DND-41 (cell line): ENCODE results near the gene BRINP1.

ENCODE experiments used
- ATAC-seq: fragments of 200-7000 bp; cut with Tn5 transposase; 3 replicates; pipeline ENCODE4 v1.9.1; 2021; ENCODE audit warnings: low read depth; ENCODE audit not compliant: insufficient read depth
- DNase-seq: peaks from one replicate; pipeline ENCODE4 v3.0.0-alpha.2; 2020
- H2AFZ ChIP-seq: 2 replicates; pipeline ENCODE4 v1.6.0; 2012; ENCODE audit warnings: low read depth, low read length
- H3K27ac ChIP-seq: 2 replicates; pipeline ENCODE4 v1.5.1; 2012; ENCODE audit warnings: low read length, inconsistent platforms
- H3K27me3 ChIP-seq: fragments of 200-600 bp; sonication (generic); 2 replicates; pipeline ENCODE4 v1.6.0; 2012; ENCODE audit warnings: low read length, mild to moderate bottlenecking, inconsistent platforms; ENCODE audit not compliant: insufficient read depth, poor library complexity
- H3K36me3 ChIP-seq: 2 replicates; pipeline ENCODE4 v1.5.1; 2012; ENCODE audit warnings: low read length, inconsistent platforms; ENCODE audit not compliant: insufficient read depth
- H3K4me1 ChIP-seq: 2 replicates; pipeline ENCODE4 v1.5.1; 2012; ENCODE audit warnings: mild to moderate bottlenecking, low read length; ENCODE audit not compliant: insufficient read depth
- H3K4me2 ChIP-seq: 2 replicates; pipeline ENCODE4 v1.6.0; 2012; ENCODE audit warnings: mild to moderate bottlenecking, moderate library complexity, low read length, inconsistent platforms; ENCODE audit not compliant: insufficient read depth
- H3K4me3 ChIP-seq, 2 experiments: fragments of 200-600 bp in 1 of 2; shearing (Covaris generic) in 1 of 2; 2 replicates each; pipeline ENCODE4 v1.5.1; 2012 to 2016; ENCODE audit warnings: inconsistent platforms in 2 of 2, low read length in 2 of 2, mild to moderate bottlenecking in 2 of 2, low read depth in 1 of 2, moderate library complexity in 1 of 2
- H3K79me2 ChIP-seq: 2 replicates; pipeline ENCODE4 v1.6.0; 2012; ENCODE audit warnings: low read length, inconsistent platforms; ENCODE audit not compliant: insufficient read depth
- H3K9ac ChIP-seq: 2 replicates; pipeline ENCODE4 v1.6.0; 2012; ENCODE audit warnings: low read depth, mild to moderate bottlenecking, inconsistent platforms, low read length, moderate library complexity
- H3K9me3 ChIP-seq: 2 replicates; pipeline ENCODE4 v1.5.1; 2012; ENCODE audit warnings: low read length, moderate library complexity, mild to moderate bottlenecking, inconsistent platforms; ENCODE audit not compliant: insufficient read depth, severe bottlenecking
- H4K20me1 ChIP-seq: 2 replicates; pipeline ENCODE4 v1.6.0; 2012; ENCODE audit warnings: low read length; ENCODE audit not compliant: insufficient read depth
- EZH2 ChIP-seq: IDR thresholded peaks from 3 replicates; pipeline ENCODE4 v1.6.1; 2012; ENCODE audit warnings: borderline replicate concordance, low read depth, mild to moderate bottlenecking, moderate library complexity, low read length, inconsistent platforms; ENCODE audit not compliant: severe bottlenecking
- TF ChIP-seq, protein P1 (sequence below): IDR thresholded peaks from 2 replicates; pipeline ENCODE4 v1.5.1; 2012; ENCODE audit warnings: borderline replicate concordance, low read length, moderate library complexity, mild to moderate bottlenecking; ENCODE audit not compliant: poor library complexity, severe bottlenecking; ENCODE audit errors: extremely low read depth

Gene BRINP1

GRCh38 chr9:119215651-119216050, 153.6 kb downstream of the BRINP1 start:
- no peak for ATAC-seq
- H3K4me2 ChIP-seq, result no peak overlapping the region
- no peak overlapping the region for H2AFZ ChIP-seq
- no peaks in the 10 kb centered on the region for H3K27me3 ChIP-seq
- TF ChIP-seq, protein P1, sequence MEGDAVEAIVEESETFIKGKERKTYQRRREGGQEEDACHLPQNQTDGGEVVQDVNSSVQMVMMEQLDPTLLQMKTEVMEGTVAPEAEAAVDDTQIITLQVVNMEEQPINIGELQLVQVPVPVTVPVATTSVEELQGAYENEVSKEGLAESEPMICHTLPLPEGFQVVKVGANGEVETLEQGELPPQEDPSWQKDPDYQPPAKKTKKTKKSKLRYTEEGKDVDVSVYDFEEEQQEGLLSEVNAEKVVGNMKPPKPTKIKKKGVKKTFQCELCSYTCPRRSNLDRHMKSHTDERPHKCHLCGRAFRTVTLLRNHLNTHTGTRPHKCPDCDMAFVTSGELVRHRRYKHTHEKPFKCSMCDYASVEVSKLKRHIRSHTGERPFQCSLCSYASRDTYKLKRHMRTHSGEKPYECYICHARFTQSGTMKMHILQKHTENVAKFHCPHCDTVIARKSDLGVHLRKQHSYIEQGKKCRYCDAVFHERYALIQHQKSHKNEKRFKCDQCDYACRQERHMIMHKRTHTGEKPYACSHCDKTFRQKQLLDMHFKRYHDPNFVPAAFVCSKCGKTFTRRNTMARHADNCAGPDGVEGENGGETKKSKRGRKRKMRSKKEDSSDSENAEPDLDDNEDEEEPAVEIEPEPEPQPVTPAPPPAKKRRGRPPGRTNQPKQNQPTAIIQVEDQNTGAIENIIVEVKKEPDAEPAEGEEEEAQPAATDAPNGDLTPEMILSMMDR, result no peak
- no peak for TF ChIP-seq EZH2
- H3K79me2 ChIP-seq, result no peaks in the 10 kb centered on the region
- H4K20me1 ChIP-seq, result no peaks in the 10 kb centered on the region
- no peak overlapping the region for H3K27ac ChIP-seq
- H3K4me3 ChIP-seq, result no peak overlapping the region
- no peak overlapping the region for H3K9ac ChIP-seq
- no peak for DNase-seq
- no peaks in the 10 kb centered on the region for H3K4me1 ChIP-seq
- H3K36me3 ChIP-seq, result no peaks in the 10 kb centered on the region
- H3K9me3 ChIP-seq, result no peaks in the 10 kb centered on the region

GRCh38 chr9:119213471-119213870, 155.8 kb downstream of the BRINP1 start:
- H3K36me3 ChIP-seq, result no peaks in the 10 kb centered on the region
- H3K9ac ChIP-seq, result no peak overlapping the region
- H3K4me3 ChIP-seq, result no peak overlapping the region
- no peaks in the 10 kb centered on the region for H3K79me2 ChIP-seq
- H3K27me3 ChIP-seq, result no peaks in the 10 kb centered on the region
- TF ChIP-seq, protein P1, result no peak
- no peak for TF ChIP-seq EZH2
- no peak for DNase-seq
- no peaks in the 10 kb centered on the region for H3K4me1 ChIP-seq
- no peak overlapping the region for H2AFZ ChIP-seq
- H3K4me2 ChIP-seq, result no peak overlapping the region
- no peaks in the 10 kb centered on the region for H3K9me3 ChIP-seq
- H3K27ac ChIP-seq, result no peak overlapping the region
- no peaks in the 10 kb centered on the region for H4K20me1 ChIP-seq
- ATAC-seq, result no peak

GRCh38 chr9:119197893-119198607, 171.2 kb downstream of the BRINP1 start:
- no peaks in the 10 kb centered on the region for H4K20me1 ChIP-seq
- ATAC-seq, result no peak
- no peaks in the 10 kb centered on the region for H3K36me3 ChIP-seq
- no peak overlapping the region for H3K9ac ChIP-seq
- H3K79me2 ChIP-seq, result no peaks in the 10 kb centered on the region
- no peak for TF ChIP-seq EZH2
- H3K4me1 ChIP-seq, result no peaks in the 10 kb centered on the region
- no peak overlapping the region for H2AFZ ChIP-seq
- H3K4me2 ChIP-seq, result no peak overlapping the region
- no peak overlapping the region for H3K27ac ChIP-seq
- DNase-seq, result no peak
- H3K9me3 ChIP-seq, result no peaks in the 10 kb centered on the region
- no peaks in the 10 kb centered on the region for H3K27me3 ChIP-seq
- no peak overlapping the region for H3K4me3 ChIP-seq

DNA sequence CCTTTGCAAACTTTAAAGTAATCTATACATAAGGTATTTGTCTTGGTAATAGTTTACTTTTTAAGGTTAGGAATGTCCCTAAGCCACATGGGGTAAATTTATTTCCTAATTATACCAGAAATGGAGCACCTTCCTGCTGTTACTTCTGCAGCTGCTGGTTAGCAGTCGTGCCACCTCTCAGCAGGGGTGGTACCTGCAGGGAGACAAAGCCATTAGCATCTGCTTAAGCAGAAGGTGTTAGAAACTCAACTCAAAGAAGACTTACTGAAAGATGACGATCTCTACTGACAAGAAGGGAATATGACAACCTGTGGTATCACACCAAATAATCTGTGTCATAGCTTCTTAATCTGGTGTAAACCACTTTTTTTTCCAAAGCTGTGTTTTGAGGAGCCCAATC, 173.7 kb downstream of the BRINP1 start:
- no peak overlapping the region for H3K4me3 ChIP-seq
- ATAC-seq, result no peak
- H3K9me3 ChIP-seq, result no peaks in the 10 kb centered on the region
- H3K9ac ChIP-seq, result no peak overlapping the region
- H3K79me2 ChIP-seq, result no peaks in the 10 kb centered on the region
- H3K4me1 ChIP-seq, result no peaks in the 10 kb centered on the region
- no peaks in the 10 kb centered on the region for H3K36me3 ChIP-seq
- H2AFZ ChIP-seq, result no peak overlapping the region
- H3K27me3 ChIP-seq, result no peaks in the 10 kb centered on the region
- H3K4me2 ChIP-seq, result no peak overlapping the region
- TF ChIP-seq, protein P1, result no peak
- no peak for TF ChIP-seq EZH2
- DNase-seq, result no peak
- no peaks in the 10 kb centered on the region for H4K20me1 ChIP-seq
- H3K27ac ChIP-seq, result no peak overlapping the region
